Breast epithelium (tissue), 4 donors: Measurements from ENCODE around the gene BBS4. TPM values are rescaled to one million over a fixed set of nuclear protein-coding genes. Genes with fewer than 3 reads are reported as not detected.
"Not testable (repeated sequence)": the region's sequence is repeated elsewhere in the genome, so short reads cannot be mapped to it uniquely, and the experiment has no call there.

Experiments used
- DNase-seq, 2 donors: peaks; one replicate each; pipeline ENCODE4 v3.0.0-alpha.2; 2019; ENCODE audit warnings: low spot score in 2 of 2
- H3K27ac ChIP-seq, 2 donors: fragments of 200-600 bp; sonication (generic) in 1 of 2; one replicate each; pipeline ENCODE4 v1.5.1; 2016 to 2019; ENCODE audit warnings: mild to moderate bottlenecking in 1 of 2
- H3K27me3 ChIP-seq, 2 donors: fragments of 200-600 bp; sonication (generic) in 1 of 2; one replicate each; pipeline versions ENCODE4 v1.5.1 to v1.6.0; 2017 to 2019; ENCODE audit warnings: control low read depth in 1 of 2, mild to moderate bottlenecking in 1 of 2
- H3K36me3 ChIP-seq: fragments of 200-600 bp; one replicate; pipeline ENCODE4 v1.5.1; 2019
- H3K4me1 ChIP-seq, 2 donors: fragments of 200-600 bp; sonication (generic); one replicate each; pipeline ENCODE4 v1.5.1; 2016 to 2019; ENCODE audit warnings: control low read depth in 1 of 2
- H3K4me3 ChIP-seq, 3 donors: fragments of 200-600 bp; sonication (generic); 1 replicate in 2 of 3; 2 replicates in 1 of 3; pipeline ENCODE4 v1.5.1; 2016 to 2019; ENCODE audit warnings: mild to moderate bottlenecking in 3 of 3, moderate library complexity in 2 of 3
- H3K9me3 ChIP-seq, 2 donors: fragments of 200-600 bp; sonication (generic) in 1 of 2; one replicate each; pipeline ENCODE4 v1.5.1; 2016 to 2019; ENCODE audit warnings: control low read depth in 1 of 2
- CTCF ChIP-seq, 3 donors: fragments of 450-650 bp; IDR thresholded peaks; one replicate each; pipeline ENCODE4 v1.5.1; 2016 to 2017; ENCODE audit warnings: antibody characterized with exemption in 3 of 3, mild to moderate bottlenecking in 3 of 3, moderate library complexity in 3 of 3
- POLR2A ChIP-seq: fragments of 450-650 bp; IDR thresholded peaks from one replicate; pipeline ENCODE4 v1.6.1; 2016; ENCODE audit warnings: antibody characterized with exemption, mild to moderate bottlenecking, moderate library complexity
- POLR2AphosphoS5 ChIP-seq, 3 donors: sonication (generic); formaldehyde crosslinking; IDR thresholded peaks; one replicate each; pipeline ENCODE4 v1.6.1; 2017; ENCODE audit warnings: antibody characterized with exemption in 3 of 3
- intact Hi-C: fragments of 100-400 bp; cut with DNase I; formaldehyde crosslinking; loops from one replicate; pipeline ENCODE4 v1.15.1; 2023; ENCODE audit warnings: low total_unique reads
- total RNA-seq, 3 donors: library from RNA; depleted of rRNA; stranded (reverse); fragments of >200 nt; gene quantifications; one replicate each; pipeline ENCODE4 v1.1.0, GENCODE V29; 2016

BBS4 gene
- total RNA-seq, 3 donors from 2014 or later, result 18.9 to 74.9 (median 51.1) TPM

- H3K27me3 ChIP-seq, result no peaks in the 10 kb centered on the region
- no peak overlapping the region for H3K4me3 ChIP-seq
- TF ChIP-seq POLR2A (no peak), CTCF (IDR thresholded peaks at IDR 0.05) (no peak), POLR2AphosphoS5 (IDR thresholded peaks at IDR 0.05) (no peak)
- DNase-seq, result no peak
- H3K27ac ChIP-seq, result no peak overlapping the region
- H3K36me3 ChIP-seq, result no peaks in the 10 kb centered on the region
- intact Hi-C loops, result loop anchor here (10.0 kb wide), 1 partner anchor 878 kb away; no protein-coding TSS in a partner anchor
- no peaks in the 10 kb centered on the region for H3K4me1 ChIP-seq
- H3K9me3 ChIP-seq, result no peaks in the 10 kb centered on the region
These were observed 41.1 kb downstream of the BBS4 start for GRCh38 chr15:72727154-72727553.

GRCh38 chr15:72728249-72728648 is 42.2 kb downstream of the BBS4 start:
- H3K36me3 ChIP-seq, H3K27me3 ChIP-seq, H3K4me3 ChIP-seq, H3K27ac ChIP-seq, H3K9me3 ChIP-seq, H3K4me1 ChIP-seq, DNase-seq: not testable (repeated sequence)
- intact Hi-C loops, result loop anchor here (10.0 kb wide), 1 partner anchor 877 kb away; no protein-coding TSS in a partner anchor

- Histone ChIP-seq H3K9me3 (no peaks in the 10 kb centered on the region), H3K36me3 (no peaks in the 10 kb centered on the region), H3K27ac (no peak overlapping the region), H3K4me1 (no peaks in the 10 kb centered on the region), H3K4me3 (no peak overlapping the region), H3K27me3 (no peaks in the 10 kb centered on the region)
- intact Hi-C loops, result loop anchor here (10.0 kb wide), 1 partner anchor 876 kb away; no protein-coding TSS in a partner anchor
- DNase-seq, result no peak
- no peak for TF ChIP-seq CTCF (IDR thresholded peaks at IDR 0.05)
- TF ChIP-seq POLR2A, result no peak
- TF ChIP-seq POLR2AphosphoS5 (IDR thresholded peaks at IDR 0.05), result no peak
These were observed 42.8 kb downstream of the BBS4 start for GRCh38 chr15:72728821-72729220.

GRCh38 chr15:72732086-72732485 is 46.1 kb downstream of the BBS4 start:
- no peaks in the 10 kb centered on the region for H3K9me3 ChIP-seq
- no peaks in the 10 kb centered on the region for H3K27me3 ChIP-seq
- H3K36me3 ChIP-seq, result peaks cover 1% of the 10 kb centered on the region
- no peak overlapping the region for H3K4me3 ChIP-seq
- no peak overlapping the region for H3K27ac ChIP-seq
- no peak for DNase-seq
- H3K4me1 ChIP-seq, result no peaks in the 10 kb centered on the region
- TF ChIP-seq POLR2A, result no peak
- no peak for TF ChIP-seq POLR2AphosphoS5 (IDR thresholded peaks at IDR 0.05)
- TF ChIP-seq CTCF (IDR thresholded peaks at IDR 0.05), result no peak
- intact Hi-C loops, result no loop called here

- Histone ChIP-seq H3K27ac (no peak overlapping the region), H3K4me1 (no peaks in the 10 kb centered on the region), H3K4me3 (no peak overlapping the region), H3K9me3 (no peaks in the 10 kb centered on the region), H3K27me3 (no peaks in the 10 kb centered on the region), H3K36me3 (peaks cover 6% of the 10 kb centered on the region)
- TF ChIP-seq POLR2AphosphoS5 (IDR thresholded peaks at IDR 0.05) (no peak), CTCF (IDR thresholded peaks at IDR 0.05) (no peak), POLR2A (no peak)
- intact Hi-C loops, result no loop called here
- no peak for DNase-seq
These were observed 46.5 kb downstream of the BBS4 start for GRCh38 chr15:72732516-72732915.
